ENCODE data around the gene DHX15. TPM values are rescaled to one million over a fixed set of nuclear protein-coding genes. Genes with fewer than 3 reads are reported as not detected.

The DHX15 gene
- total and polyA plus RNA-seq, 2 experiments from 2014 or later: 226 to 372 TPM

GRCh38 chr4:24551492-24552289 is 32.7 kb downstream of the DHX15 start:
- H3K27me3 Mint-ChIP-seq (ENCODE audit: insufficient read depth, low read depth, poor library complexity): peaks cover 6% of the 10 kb centered on the region
- H3K9me3 Mint-ChIP-seq: no peaks in the 10 kb centered on the region
- Histone ChIP-seq H3K27ac (ENCODE audit: low read depth) (peak overlapping the region; percentile 41), H3K79me2 (replicated peaks; ENCODE audit: insufficient read depth) (peaks cover 98% of the 10 kb centered on the region), H3K4me3 (no peak overlapping the region), H3K4me2 (peak overlapping the region; percentile 39), H3K36me3 (ENCODE audit: insufficient read depth) (peaks cover 17% of the 10 kb centered on the region), H3K27me3 (ENCODE audit: insufficient read depth) (no peaks in the 10 kb centered on the region), H3K9me2 (ENCODE audit: insufficient read depth) (no peaks in the 10 kb centered on the region), H3F3A (replicated peaks; ENCODE audit: low read depth) (no peaks in the 10 kb centered on the region; the same call in 1 of the 2 replicates), H4K20me1 (replicated peaks; ENCODE audit: insufficient read depth) (peaks cover 50% of the 10 kb centered on the region), H3K4me1 (ENCODE audit: insufficient read depth) (peaks cover 74% of the 10 kb centered on the region), H2AFZ (no peak overlapping the region)
- peak overlapping the region; percentile 83 for H3K27ac Mint-ChIP-seq
- H3K4me3 Mint-ChIP-seq: peak overlapping the region; percentile 50; the same call in 2 of the 3 replicates
- peaks cover 67% of the 10 kb centered on the region for H3K4me1 Mint-ChIP-seq
- no peak for ATAC-seq
- no peak for TF ChIP-seq JUNB (IDR thresholded peaks at IDR 0.05; ENCODE audit: unreplicated experiment)
- no peak for TF ChIP-seq ETS1 (IDR thresholded peaks at IDR 0.05)
- no peak for TF ChIP-seq ZNF331 (CRISPR knock-in tag; IDR thresholded peaks at IDR 0.05; ENCODE audit: low read depth)
- no peak for TF ChIP-seq EZH2phosphoT487 (IDR thresholded peaks at IDR 0.05; ENCODE audit: unreplicated experiment)
- TF ChIP-seq EZH2 (IDR thresholded peaks at IDR 0.05; ENCODE audit: low read depth, unreplicated experiment): no peak
- TF ChIP-seq ZNF462 (CRISPR knock-in tag; IDR thresholded peaks at IDR 0.05): no peak
- TF ChIP-seq CTCF (conservative IDR thresholded peaks at IDR 0.05; ENCODE audit: low read depth in 2 of 2): peak in 1 of 2 experiments; percentile 44; a peak in 2 of 4 replicates
- TF ChIP-seq, protein P1, sequence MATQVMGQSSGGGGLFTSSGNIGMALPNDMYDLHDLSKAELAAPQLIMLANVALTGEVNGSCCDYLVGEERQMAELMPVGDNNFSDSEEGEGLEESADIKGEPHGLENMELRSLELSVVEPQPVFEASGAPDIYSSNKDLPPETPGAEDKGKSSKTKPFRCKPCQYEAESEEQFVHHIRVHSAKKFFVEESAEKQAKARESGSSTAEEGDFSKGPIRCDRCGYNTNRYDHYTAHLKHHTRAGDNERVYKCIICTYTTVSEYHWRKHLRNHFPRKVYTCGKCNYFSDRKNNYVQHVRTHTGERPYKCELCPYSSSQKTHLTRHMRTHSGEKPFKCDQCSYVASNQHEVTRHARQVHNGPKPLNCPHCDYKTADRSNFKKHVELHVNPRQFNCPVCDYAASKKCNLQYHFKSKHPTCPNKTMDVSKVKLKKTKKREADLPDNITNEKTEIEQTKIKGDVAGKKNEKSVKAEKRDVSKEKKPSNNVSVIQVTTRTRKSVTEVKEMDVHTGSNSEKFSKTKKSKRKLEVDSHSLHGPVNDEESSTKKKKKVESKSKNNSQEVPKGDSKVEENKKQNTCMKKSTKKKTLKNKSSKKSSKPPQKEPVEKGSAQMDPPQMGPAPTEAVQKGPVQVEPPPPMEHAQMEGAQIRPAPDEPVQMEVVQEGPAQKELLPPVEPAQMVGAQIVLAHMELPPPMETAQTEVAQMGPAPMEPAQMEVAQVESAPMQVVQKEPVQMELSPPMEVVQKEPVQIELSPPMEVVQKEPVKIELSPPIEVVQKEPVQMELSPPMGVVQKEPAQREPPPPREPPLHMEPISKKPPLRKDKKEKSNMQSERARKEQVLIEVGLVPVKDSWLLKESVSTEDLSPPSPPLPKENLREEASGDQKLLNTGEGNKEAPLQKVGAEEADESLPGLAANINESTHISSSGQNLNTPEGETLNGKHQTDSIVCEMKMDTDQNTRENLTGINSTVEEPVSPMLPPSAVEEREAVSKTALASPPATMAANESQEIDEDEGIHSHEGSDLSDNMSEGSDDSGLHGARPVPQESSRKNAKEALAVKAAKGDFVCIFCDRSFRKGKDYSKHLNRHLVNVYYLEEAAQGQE (IDR thresholded peaks at IDR 0.05; ENCODE audit: unreplicated experiment): no peak
- no peak for TF ChIP-seq NANOG (IDR thresholded peaks at IDR 0.05; ENCODE audit: borderline replicate concordance)
- peaks cover 76% of the 10 kb centered on the region for H3K36me3 Mint-ChIP-seq (ENCODE audit: low read depth)
- DNase-seq (ENCODE audit: low spot score): no peak

Data from GM23338 (cell line).